CD4-positive, CD25-positive, alpha-beta regulatory T cell (primary cell): ENCODE data around the gene PKP2. TPM values are rescaled to one million over a fixed set of nuclear protein-coding genes. Genes with fewer than 3 reads are reported as not detected.

Source experiments
- ATAC-seq, 2 donors: fragments of 150-1000 bp; cut with Tn5 transposase; one replicate each; pipeline ENCODE4 v1.10.0; 2021; ENCODE audit warnings: low read depth in 2 of 2, moderate number of reproducible peaks in 2 of 2, moderate library complexity in 1 of 2
- DNase-seq, 3 donors: peaks; one replicate each; pipeline versions ENCODE4 v3.0.0 to v3.0.0-alpha.2; 2012 to 2022; ENCODE audit warnings: mixed read lengths in 1 of 3
- H3K27ac ChIP-seq: one replicate; pipeline ENCODE4 v1.7.0; 2013; ENCODE audit warnings: mild to moderate bottlenecking, low read length; ENCODE audit not compliant: insufficient read depth, poor library complexity, severe bottlenecking
- H3K27me3 ChIP-seq: one replicate; pipeline ENCODE4 v1.7.0; 2013; ENCODE audit warnings: low read length; ENCODE audit not compliant: control insufficient read depth, insufficient read depth
- H3K36me3 ChIP-seq: one replicate; pipeline ENCODE4 v1.7.0; 2013; ENCODE audit warnings: mild to moderate bottlenecking, low read length, moderate library complexity; ENCODE audit not compliant: control insufficient read depth, insufficient read depth
- H3K4me1 ChIP-seq: 2 replicates; pipeline ENCODE4 v1.7.0; 2013; ENCODE audit warnings: mild to moderate bottlenecking, low read length; ENCODE audit not compliant: insufficient read depth, control insufficient read depth, poor library complexity, severe bottlenecking
- H3K4me3 ChIP-seq: one replicate; pipeline ENCODE4 v1.7.0; 2013; ENCODE audit warnings: low read depth, mild to moderate bottlenecking, low read length, moderate library complexity
- H3K9me3 ChIP-seq, 2 experiments: 1 replicate in 1 of 2; 2 replicates in 1 of 2; pipeline ENCODE4 v1.7.0; 2013; ENCODE audit warnings: low read length in 2 of 2, mild to moderate bottlenecking in 1 of 2, moderate library complexity in 1 of 2; ENCODE audit not compliant: control insufficient read depth in 2 of 2
- H3K27ac Mint-ChIP-seq, 3 donors: one replicate each; pipeline ENCODE4 v1.8.0; 2020 to 2022; ENCODE audit warnings: mild to moderate bottlenecking in 3 of 3, mixed read lengths in 3 of 3, moderate library complexity in 2 of 3
- H3K27me3 Mint-ChIP-seq: one replicate; pipeline ENCODE4 v1.8.0; 2022; ENCODE audit warnings: mild to moderate bottlenecking, mixed read lengths
- H3K36me3 Mint-ChIP-seq: one replicate; pipeline ENCODE4 v1.8.0; 2020; ENCODE audit warnings: mixed read lengths
- H3K4me1 Mint-ChIP-seq, 4 donors: one replicate each; pipeline ENCODE4 v1.8.0; 2020 to 2022; ENCODE audit warnings: mixed read lengths in 4 of 4, mild to moderate bottlenecking in 1 of 4
- H3K4me3 Mint-ChIP-seq, 4 donors: one replicate each; pipeline ENCODE4 v1.8.0; 2020 to 2022; ENCODE audit warnings: mild to moderate bottlenecking in 4 of 4, mixed read lengths in 4 of 4, moderate library complexity in 3 of 4
- H3K9me3 Mint-ChIP-seq, 7 donors: one replicate each; pipeline ENCODE4 v1.8.0; 2020 to 2022; ENCODE audit warnings: mixed read lengths in 7 of 7, mild to moderate bottlenecking in 3 of 7, moderate library complexity in 2 of 7
- polyA plus RNA-seq, 4 donors: library from polyadenylated mRNA; unstranded; fragments of 300-500 nt; fragmentation: Illumina TruSeq; gene quantifications; one replicate each; pipeline ENCODE4 v1.2.3, GENCODE V29; 2021
- total RNA-seq: library from RNA; stranded (reverse); gene quantifications from one replicate; pipeline ENCODE4 v1.2.3, GENCODE V29; 2022

PKP2 gene
- total and polyA plus RNA-seq, 5 donors from 2014 or later: 0.05 to 0.69 TPM; not detected in 3

GRCh38 chr12:32854716-32855115 is 41.9 kb downstream of the PKP2 start:
- Histone ChIP-seq H3K4me1 (no peaks in the 10 kb centered on the region), H3K27me3 (no peaks in the 10 kb centered on the region), H3K36me3 (no peaks in the 10 kb centered on the region), H3K4me3 (no peak overlapping the region), H3K9me3 (no peaks in the 10 kb centered on the region), H3K27ac (no peak overlapping the region)
- Mint-ChIP-seq H3K27ac (no peak overlapping the region), H3K9me3 (peaks cover 0 to 3% (median 0%) of the 10 kb centered on the region in 7 donors), H3K36me3 (no peaks in the 10 kb centered on the region), H3K4me1 (no peaks in the 10 kb centered on the region), H3K4me3 (no peak overlapping the region), H3K27me3 (no peaks in the 10 kb centered on the region)
- no peak for ATAC-seq
- no peak for DNase-seq

- H3K9me3 ChIP-seq: no peaks in the 10 kb centered on the region
- H3K27me3 Mint-ChIP-seq: no peaks in the 10 kb centered on the region
- no peak overlapping the region for H3K4me3 Mint-ChIP-seq
- no peak overlapping the region for H3K27ac ChIP-seq
- ATAC-seq: no peak
- H3K9me3 Mint-ChIP-seq: peaks cover 0 to 3% (median 0%) of the 10 kb centered on the region in 7 donors
- no peaks in the 10 kb centered on the region for H3K36me3 Mint-ChIP-seq
- no peak overlapping the region for H3K27ac Mint-ChIP-seq
- H3K4me1 ChIP-seq: no peaks in the 10 kb centered on the region
- H3K27me3 ChIP-seq: no peaks in the 10 kb centered on the region
- H3K4me1 Mint-ChIP-seq: no peaks in the 10 kb centered on the region
- DNase-seq: no peak
- no peaks in the 10 kb centered on the region for H3K36me3 ChIP-seq
- no peak overlapping the region for H3K4me3 ChIP-seq
Observed at GRCh38 chr12:32854097-32854496, 42.5 kb downstream of the PKP2 start.

GRCh38 chr12:32847287-32847686 is 49.3 kb downstream of the PKP2 start:
- no peaks in the 10 kb centered on the region for H3K9me3 ChIP-seq
- no peak for DNase-seq
- H3K27me3 ChIP-seq: no peaks in the 10 kb centered on the region
- no peaks in the 10 kb centered on the region for H3K4me1 Mint-ChIP-seq
- H3K36me3 ChIP-seq: no peaks in the 10 kb centered on the region
- no peak for ATAC-seq
- H3K27ac ChIP-seq: no peak overlapping the region
- H3K27ac Mint-ChIP-seq: no peak overlapping the region
- H3K4me3 Mint-ChIP-seq: no peak overlapping the region
- H3K4me3 ChIP-seq: no peak overlapping the region
- H3K9me3 Mint-ChIP-seq: peaks cover 0 to 1% (median 0%) of the 10 kb centered on the region in 7 donors
- no peaks in the 10 kb centered on the region for H3K4me1 ChIP-seq
- H3K36me3 Mint-ChIP-seq: no peaks in the 10 kb centered on the region
- no peaks in the 10 kb centered on the region for H3K27me3 Mint-ChIP-seq

GRCh38 chr12:32846053-32846452 is 50.5 kb downstream of the PKP2 start:
- H3K4me3 ChIP-seq: no peak overlapping the region
- H3K27me3 ChIP-seq: no peaks in the 10 kb centered on the region
- H3K27me3 Mint-ChIP-seq: no peaks in the 10 kb centered on the region
- no peaks in the 10 kb centered on the region for H3K36me3 ChIP-seq
- no peaks in the 10 kb centered on the region for H3K4me1 ChIP-seq
- ATAC-seq (no peak), DNase-seq (no peak)
- H3K9me3 Mint-ChIP-seq: peaks cover 0 to 1% (median 0%) of the 10 kb centered on the region in 7 donors
- H3K9me3 ChIP-seq: no peaks in the 10 kb centered on the region
- no peak overlapping the region for H3K27ac Mint-ChIP-seq
- H3K36me3 Mint-ChIP-seq: no peaks in the 10 kb centered on the region
- no peak overlapping the region for H3K27ac ChIP-seq
- no peaks in the 10 kb centered on the region for H3K4me1 Mint-ChIP-seq
- H3K4me3 Mint-ChIP-seq: no peak overlapping the region

GRCh38 chr12:32843528-32844095 is 53.0 kb downstream of the PKP2 start:
- Histone ChIP-seq H3K4me1 (no peaks in the 10 kb centered on the region), H3K4me3 (no peak overlapping the region), H3K27ac (no peak overlapping the region), H3K9me3 (no peaks in the 10 kb centered on the region), H3K36me3 (no peaks in the 10 kb centered on the region), H3K27me3 (no peaks in the 10 kb centered on the region)
- H3K36me3 Mint-ChIP-seq: no peaks in the 10 kb centered on the region
- H3K4me3 Mint-ChIP-seq: no peak overlapping the region
- DNase-seq: no peak
- H3K27me3 Mint-ChIP-seq: no peaks in the 10 kb centered on the region
- H3K9me3 Mint-ChIP-seq: peaks cover 0 to 1% (median 0%) of the 10 kb centered on the region in 7 donors
- no peaks in the 10 kb centered on the region for H3K4me1 Mint-ChIP-seq
- no peak for ATAC-seq
- H3K27ac Mint-ChIP-seq: no peak overlapping the region

GRCh38 chr12:32841061-32841460 is 55.5 kb downstream of the PKP2 start:
- H3K4me3 Mint-ChIP-seq: no peak overlapping the region
- Histone ChIP-seq H3K4me3 (no peak overlapping the region), H3K4me1 (no peaks in the 10 kb centered on the region), H3K27ac (no peak overlapping the region), H3K27me3 (no peaks in the 10 kb centered on the region), H3K36me3 (no peaks in the 10 kb centered on the region), H3K9me3 (no peaks in the 10 kb centered on the region)
- no peak for DNase-seq
- ATAC-seq: no peak
- no peaks in the 10 kb centered on the region for H3K4me1 Mint-ChIP-seq
- no peaks in the 10 kb centered on the region for H3K27me3 Mint-ChIP-seq
- peaks cover 0 to 3% (median 0%) of the 10 kb centered on the region in 7 donors for H3K9me3 Mint-ChIP-seq
- H3K27ac Mint-ChIP-seq: no peak overlapping the region
- H3K36me3 Mint-ChIP-seq: no peaks in the 10 kb centered on the region

GRCh38 chr12:32839828-32840227 is 56.7 kb downstream of the PKP2 start:
- H3K9me3 ChIP-seq: no peaks in the 10 kb centered on the region
- H3K36me3 ChIP-seq: no peaks in the 10 kb centered on the region
- no peak overlapping the region for H3K4me3 ChIP-seq
- no peaks in the 10 kb centered on the region for H3K36me3 Mint-ChIP-seq
- H3K9me3 Mint-ChIP-seq: peaks cover 0 to 3% (median 0%) of the 10 kb centered on the region in 7 donors
- H3K27ac ChIP-seq: no peak overlapping the region
- H3K27ac Mint-ChIP-seq: no peak overlapping the region
- H3K4me3 Mint-ChIP-seq: no peak overlapping the region
- no peaks in the 10 kb centered on the region for H3K27me3 ChIP-seq
- H3K4me1 Mint-ChIP-seq: no peaks in the 10 kb centered on the region
- H3K4me1 ChIP-seq: no peaks in the 10 kb centered on the region
- DNase-seq (no peak), ATAC-seq (no peak)
- no peaks in the 10 kb centered on the region for H3K27me3 Mint-ChIP-seq

- Mint-ChIP-seq H3K4me3 (no peak overlapping the region), H3K27me3 (no peaks in the 10 kb centered on the region), H3K4me1 (no peaks in the 10 kb centered on the region), H3K36me3 (no peaks in the 10 kb centered on the region), H3K9me3 (peaks cover 0 to 3% (median 0%) of the 10 kb centered on the region in 7 donors), H3K27ac (no peak overlapping the region)
- H3K4me1 ChIP-seq: no peaks in the 10 kb centered on the region
- H3K27ac ChIP-seq: no peak overlapping the region
- no peak overlapping the region for H3K4me3 ChIP-seq
- ATAC-seq: no peak
- no peaks in the 10 kb centered on the region for H3K27me3 ChIP-seq
- no peaks in the 10 kb centered on the region for H3K36me3 ChIP-seq
- no peaks in the 10 kb centered on the region for H3K9me3 ChIP-seq
- DNase-seq: no peak
Observed at GRCh38 chr12:32837974-32838373, 58.6 kb downstream of the PKP2 start.
